SK-N-SH (cell line): ENCODE data around the gene RNU4-1. TPM values are rescaled to one million over a fixed set of nuclear protein-coding genes. Genes with fewer than 3 reads are reported as not detected.

Experiments
- CTCF ChIA-PET: fragments of 300-600, 350-600 bp; formaldehyde crosslinking; extraction: SDS; loops from one replicate; lab custom pipeline; 2021; lab: Yijun Ruan, JAX
- POLR2A ChIA-PET: fragments of 350-600 bp; sonication (Branson Sonifier 250); formaldehyde crosslinking; extraction: SDS; loops from one replicate; lab custom pipeline; 2020; ENCODE audit warnings: antibody characterized with exemption, inconsistent platforms; lab: Yijun Ruan, JAX
- DNase-seq: peaks from one replicate; pipeline ENCODE4 v3.0.0; 2012
- H2AFZ ChIP-seq: fragments of 200-600 bp; sonication (generic); 2 replicates; pipeline ENCODE4 v1.8.1; 2016; ENCODE audit warnings: antibody characterized with exemption, mild to moderate bottlenecking, low read depth
- H3F3A ChIP-seq: fragments of 200-600 bp; sonication (generic); replicated peaks from 2 replicates; pipeline ENCODE3; 2016; ENCODE audit warnings: antibody characterized with exemption, mild to moderate bottlenecking; ENCODE audit not compliant: insufficient read depth
- H3K27ac ChIP-seq, 2 experiments: fragments of 200-500 bp in 1 of 2; fragments of 200-600 bp in 1 of 2; sonication (Bioruptor generic) in 1 of 2; sonication (generic), shearing (Covaris generic) in 1 of 2; 2 replicates each; pipeline versions ENCODE4 v1.5.1 to v1.6.1; 2014 to 2016; ENCODE audit warnings: low read depth in 2 of 2, inconsistent platforms in 1 of 2, low read length in 1 of 2, mild to moderate bottlenecking in 1 of 2, mixed read lengths in 1 of 2
- H3K27me3 ChIP-seq: fragments of 200-600 bp; sonication (generic), shearing (Covaris generic); 2 replicates; pipeline ENCODE4 v1.6.1; 2016; ENCODE audit warnings: mixed run types; ENCODE audit not compliant: insufficient read depth
- H3K36me3 ChIP-seq, 2 experiments: fragments of 200-500 bp in 1 of 2; fragments of 200-600 bp in 1 of 2; sonication (Bioruptor generic) in 1 of 2; sonication (generic) in 1 of 2; replicated peaks in 1 of 2; 2 replicates each; pipeline versions ENCODE3 to v1.5.1; 2014 to 2016; ENCODE audit warnings: low read length in 1 of 2, mild to moderate bottlenecking in 1 of 2; ENCODE audit not compliant: insufficient read depth in 2 of 2, control insufficient read depth in 1 of 2
- H3K4me1 ChIP-seq, 2 experiments: fragments of 200-500 bp in 1 of 2; fragments of 200-600 bp in 1 of 2; sonication (Bioruptor generic) in 1 of 2; sonication (generic), shearing (Covaris generic) in 1 of 2; 2 replicates each; pipeline versions ENCODE4 v1.5.1 to v1.6.1; 2014 to 2016; ENCODE audit warnings: low read depth in 1 of 2, low read length in 1 of 2, mixed run types in 1 of 2; ENCODE audit not compliant: insufficient read depth in 2 of 2, control insufficient read depth in 1 of 2
- H3K4me2 ChIP-seq: fragments of 200-600 bp; sonication (generic), shearing (Covaris generic); 2 replicates; pipeline ENCODE4 v1.6.1; 2017; ENCODE audit warnings: mixed run types
- H3K4me3 ChIP-seq, 2 experiments: fragments of 200-500 bp in 1 of 2; fragments of 200-600 bp in 1 of 2; sonication (Bioruptor generic) in 1 of 2; sonication (generic), shearing (Covaris generic) in 1 of 2; 2 replicates each; pipeline versions ENCODE4 v1.5.1 to v1.8.1; 2014 to 2016; ENCODE audit warnings: low read depth in 2 of 2, inconsistent platforms in 1 of 2, low read length in 1 of 2, mild to moderate bottlenecking in 1 of 2, mixed read lengths in 1 of 2, moderate library complexity in 1 of 2
- H3K79me2 ChIP-seq: fragments of 200-600 bp; sonication (generic); 2 replicates; pipeline ENCODE4 v1.8.1; 2017; ENCODE audit warnings: mild to moderate bottlenecking; ENCODE audit not compliant: insufficient read depth
- H3K9ac ChIP-seq: fragments of 200-600 bp; sonication (generic); 2 replicates; pipeline ENCODE4 v1.6.1; 2017; ENCODE audit warnings: mixed run types
- H3K9me2 ChIP-seq: fragments of 200-600 bp; sonication (generic); 2 replicates; pipeline ENCODE4 v1.6.1; 2017; ENCODE audit warnings: mixed run types
- H3K9me3 ChIP-seq: fragments of 200-600 bp; sonication (generic); 2 replicates; pipeline ENCODE4 v1.6.1; 2017; ENCODE audit warnings: mixed run types, mild to moderate bottlenecking, moderate library complexity
- H4K20me1 ChIP-seq: fragments of 200-600 bp; sonication (generic); 2 replicates; pipeline ENCODE4 v1.6.1; 2017; ENCODE audit warnings: mild to moderate bottlenecking, mixed run types; ENCODE audit not compliant: insufficient read depth
- CTCF ChIP-seq: fragments of 200-600 bp; sonication (generic); IDR thresholded peaks from 2 replicates; pipeline ENCODE4 v1.6.1; 2017; ENCODE audit warnings: antibody characterized with exemption, mild to moderate bottlenecking, moderate library complexity
- FOXJ3 ChIP-seq: sonication (generic); formaldehyde crosslinking; IDR thresholded peaks from 2 replicates; pipeline ENCODE4 v1.5.1; 2020; ENCODE audit warnings: mild to moderate bottlenecking, missing genetic modification reagents
- GATA2 ChIP-seq: sonication (generic); formaldehyde crosslinking; IDR thresholded peaks from 2 replicates; pipeline ENCODE4 v1.5.0; 2020; ENCODE audit warnings: mild to moderate bottlenecking, missing genetic modification reagents
- MAX ChIP-seq: IDR thresholded peaks from 2 replicates; pipeline ENCODE4 v1.4.0; 2012; ENCODE audit warnings: low read depth
- MEF2A ChIP-seq: IDR thresholded peaks from 2 replicates; pipeline ENCODE4 v1.4.0; 2012; ENCODE audit warnings: low read depth, borderline replicate concordance
- MXI1 ChIP-seq: IDR thresholded peaks from 2 replicates; pipeline ENCODE4 v1.6.1; 2012; ENCODE audit warnings: mild to moderate bottlenecking, low read depth, low read length, improper control_type of control experiment
- NFIC ChIP-seq: IDR thresholded peaks from 2 replicates; pipeline ENCODE4 v1.4.0; 2012; ENCODE audit warnings: borderline replicate concordance
- PBX3 ChIP-seq: IDR thresholded peaks from 2 replicates; pipeline ENCODE4; 2012
- REST ChIP-seq: IDR thresholded peaks from 2 replicates; pipeline ENCODE4 v1.6.1; 2012; ENCODE audit warnings: mild to moderate bottlenecking, low read depth, low read length, moderate library complexity
- ZBTB33 ChIP-seq: IDR thresholded peaks from 2 replicates; pipeline ENCODE4 v1.4.0; 2012; ENCODE audit warnings: low read depth, borderline replicate concordance
- WGBS: methylation state at CpG from one replicate; pipeline ENCODE4 v1.1.6; 2017; ENCODE audit warnings: low lambda C conversion rate; 5-methylcytosine and 5-hydroxymethylcytosine counted together
- polyA plus RNA-seq, 3 experiments: library from polyadenylated mRNA; depleted of rRNA; stranded (reverse); fragments of >200 nt; gene quantifications; 2 replicates each; pipeline ENCODE4 v1.2.3, GENCODE V29; 2012

The RNU4-1 gene
- polyA plus RNA-seq, 1 of the 3 experiments (the other 2 are of a cell fraction): not detected

- H3K27ac ChIP-seq: no peak overlapping the region
- no peaks in the 10 kb centered on the region for H3K9me3 ChIP-seq
- H2AFZ ChIP-seq: peak overlapping the region; percentile 35; the same call in 1 of the 2 replicates
- ChIA-PET CTCF (interaction anchor here (0.9 to 21.5 kb wide), 17 partner anchors 9 to 179 kb away, joined by 3 to 618 read pairs (median 5); partner anchors contain the start of genes RNU4-2, RPLP0 and SIRT4), POLR2A (interaction anchor here (3.1 to 6.9 kb wide), 3 partner anchors 26 to 65 kb away, joined by 22 to 53 read pairs (median 38); partner anchors contain the start of genes RNU4-1, RNU4-2 and RPLP0)
- DNase-seq: no peak
- peak overlapping the region in 1 of 2 experiments; percentile 17; a peak in 1 of 4 replicates for H3K4me3 ChIP-seq
- H3K36me3 ChIP-seq: peaks cover 2 to 3% of the 10 kb centered on the region in 2 experiments
- TF ChIP-seq FOXJ3 (no peak), MAX (no peak), REST (no peak), ZBTB33 (no peak)
- H3K4me1 ChIP-seq: peaks cover 22 to 24% of the 10 kb centered on the region in 2 experiments; a peak in 3 of 4 replicates
- H3K79me2 ChIP-seq: peaks cover 41% of the 10 kb centered on the region
- H3K4me2 ChIP-seq: no peak overlapping the region
- H3K9ac ChIP-seq: no peak overlapping the region
- H4K20me1 ChIP-seq: peaks cover 31% of the 10 kb centered on the region
- H3F3A ChIP-seq: peaks cover 6% of the 10 kb centered on the region
- no peaks in the 10 kb centered on the region for H3K9me2 ChIP-seq
- H3K27me3 ChIP-seq: no peaks in the 10 kb centered on the region
- WGBS: 50% methylated on average over 8 of the region's 8 CpGs
Measured at GRCh38 chr12:120266180-120266870, 26.7 kb downstream of the RNU4-1 start.

- WGBS: 18% methylated on average over 7 of the region's 81 CpGs
- Histone ChIP-seq H2AFZ (peak within 1 kb of the TSS; percentile 35; the same call in 1 of the 2 replicates), H4K20me1 (peaks cover 38% of the 10 kb centered on the region), H3K27ac (peak within 1 kb of the TSS; percentile 51 to 57; a peak in 2 of 4 replicates), H3K9me3 (no peaks in the 10 kb centered on the region), H3K4me2 (peak within 1 kb of the TSS; percentile 96), H3K4me1 (peaks cover 22 to 27% of the 10 kb centered on the region in 2 experiments; a peak in 3 of 4 replicates), H3K36me3 (peaks cover 2 to 7% of the 10 kb centered on the region in 2 experiments), H3F3A (peaks cover 6% of the 10 kb centered on the region), H3K9ac (peak within 1 kb of the TSS; percentile 92), H3K9me2 (no peaks in the 10 kb centered on the region), H3K4me3 (peak within 1 kb of the TSS; percentile 73 to 83), H3K27me3 (no peaks in the 10 kb centered on the region), H3K79me2 (peaks cover 48% of the 10 kb centered on the region)
- peak; percentile 100 for DNase-seq
- ChIA-PET POLR2A (interaction anchor here (0.6 to 6.9 kb wide), 6 partner anchors 9 to 65 kb away, joined by 3 to 53 read pairs (median 14); partner anchors contain the start of genes RNU4-1, RNU4-2 and RPLP0), CTCF (interaction anchor here (0.7 to 21.5 kb wide), 24 partner anchors 8 to 178 kb away, joined by 3 to 618 read pairs (median 4); partner anchors contain the start of genes RNU4-2, RPLP0 and SIRT4)
- TF ChIP-seq CTCF: peak; percentile 73
- TF ChIP-seq GATA2 (CRISPR knock-in tag): no peak
- TF ChIP-seq FOXJ3: no peak
- no peak for TF ChIP-seq MEF2A
- TF ChIP-seq MXI1: peak; percentile 57; the same call in 1 of the 2 replicates
- no peak for TF ChIP-seq ZBTB33
- no peak for TF ChIP-seq NFIC
- peak; percentile 46; the same call in 1 of the 2 replicates for TF ChIP-seq PBX3
Measured at GRCh38 chr12:120265473-120266179, 27.4 kb downstream of the RNU4-1 start, which contains the start of gene PXN. Gene PXN (minus strand): TSS chr12:120265730. CDS start chr12:120265629, 101 bp downstream.
